ENCODE data around the gene SNX25. TPM values are rescaled to one million over a fixed set of nuclear protein-coding genes. Genes with fewer than 3 reads are reported as not detected.

SNX25 gene
- total and polyA plus RNA-seq, 7 donors, result 5.3 to 13.0 (median 9.8) TPM

- Histone ChIP-seq H3K36me3 (ENCODE audit: insufficient read depth in 1 of 2, low read depth in 1 of 2) (peaks cover 7 to 49% of the 10 kb centered on the region in 2 donors), H3K27me3 (ENCODE audit: insufficient read depth in 3 of 3, low read length in 2 of 3) (no peaks in the 10 kb centered on the region), H3K4me3 (no peak overlapping the region), H3K9me3 (no peaks in the 10 kb centered on the region), H3K4me1 (no peaks in the 10 kb centered on the region), H3K27ac (no peak overlapping the region)
- 60 to 71% (median 67%) methylated on average over 6 of the region's 6 CpGs for WGBS, 3 donors
- no peak for TF ChIP-seq CTCF (IDR thresholded peaks at IDR 0.05)
- ATAC-seq (peak in 1 of 4 donors; percentile 30), DNase-seq (no peak)
- intact Hi-C loops (cut with DNase I), result no loop called here
Observed at GRCh38 chr4:185344743-185345538, 135.5 kb downstream of the SNX25 start.

DNA sequence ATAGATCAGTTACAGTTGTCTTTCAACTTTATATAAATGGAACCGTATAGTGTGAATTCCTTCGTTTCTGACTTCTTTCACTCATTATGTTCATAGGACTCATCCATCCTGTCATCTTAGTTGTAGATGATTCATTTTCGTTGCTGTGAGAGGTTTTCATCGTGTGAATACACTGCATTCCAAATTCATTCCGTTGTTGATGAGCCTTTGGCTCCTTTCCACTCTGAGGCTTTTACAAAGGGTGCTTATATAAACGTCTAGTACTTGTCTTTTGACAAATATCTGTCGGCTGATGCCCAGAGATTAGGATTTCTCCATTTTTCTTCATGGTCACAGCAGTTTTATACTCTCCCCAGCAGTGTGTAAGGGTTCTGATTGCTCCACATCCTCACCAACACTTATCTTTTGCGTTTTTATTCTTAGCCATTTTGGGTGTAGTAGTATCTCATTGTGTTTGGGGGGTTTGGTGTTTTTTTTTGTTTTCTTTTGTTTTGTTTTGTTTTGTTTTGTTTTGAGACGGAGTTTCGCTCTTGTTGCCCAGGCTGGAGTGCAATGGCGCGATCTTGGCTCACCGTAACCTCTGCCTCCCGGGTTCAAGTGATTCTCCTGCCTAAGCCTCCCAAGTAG lies 137.7 kb downstream of the SNX25 start:
- H3K4me1 ChIP-seq, result no peaks in the 10 kb centered on the region
- no peak for DNase-seq
- no peak for TF ChIP-seq CTCF (IDR thresholded peaks at IDR 0.05)
- no peak overlapping the region for H3K4me3 ChIP-seq
- H3K36me3 ChIP-seq (ENCODE audit: insufficient read depth in 1 of 2, low read depth in 1 of 2), result peaks cover 7 to 51% of the 10 kb centered on the region in 2 donors
- no peaks in the 10 kb centered on the region for H3K27me3 ChIP-seq (ENCODE audit: insufficient read depth in 3 of 3, low read length in 2 of 3)
- WGBS, 3 donors, result 81 to 86% (median 85%) methylated on average over 14 of the region's 14 CpGs
- intact Hi-C loops (cut with DNase I), result no loop called here
- H3K27ac ChIP-seq, result no peak overlapping the region
- H3K9me3 ChIP-seq, result no peaks in the 10 kb centered on the region
- ATAC-seq, result no peak

- no peaks in the 10 kb centered on the region for H3K4me1 ChIP-seq
- intact Hi-C loops (cut with DNase I), result no loop called here
- no peak for ATAC-seq
- no peaks in the 10 kb centered on the region for H3K27me3 ChIP-seq (ENCODE audit: insufficient read depth in 3 of 3, low read length in 2 of 3)
- peaks cover 5 to 64% of the 10 kb centered on the region in 2 donors for H3K36me3 ChIP-seq (ENCODE audit: insufficient read depth in 1 of 2, low read depth in 1 of 2)
- no peak overlapping the region for H3K27ac ChIP-seq
- no peak for DNase-seq
- no peak for TF ChIP-seq CTCF (IDR thresholded peaks at IDR 0.05)
- no peak overlapping the region for H3K4me3 ChIP-seq
- 88 to 91% (median 89%) methylated on average over 13 of the region's 13 CpGs for WGBS, 3 donors
- H3K9me3 ChIP-seq, result no peaks in the 10 kb centered on the region
Observed at GRCh38 chr4:185351691-185352090, 142.3 kb downstream of the SNX25 start.

- no peak for TF ChIP-seq CTCF (IDR thresholded peaks at IDR 0.05)
- WGBS, 3 donors, result 92% methylated on average over 7 of the region's 7 CpGs
- no peaks in the 10 kb centered on the region for H3K9me3 ChIP-seq
- H3K36me3 ChIP-seq (ENCODE audit: insufficient read depth in 1 of 2, low read depth in 1 of 2), result peaks cover 5 to 59% of the 10 kb centered on the region in 2 donors
- intact Hi-C loops (cut with DNase I), result no loop called here
- no peaks in the 10 kb centered on the region for H3K4me1 ChIP-seq
- no peak overlapping the region for H3K27ac ChIP-seq
- no peak for ATAC-seq
- DNase-seq, result no peak
- H3K27me3 ChIP-seq (ENCODE audit: insufficient read depth in 3 of 3, low read length in 2 of 3), result no peaks in the 10 kb centered on the region
- H3K4me3 ChIP-seq, result no peak overlapping the region
Observed at GRCh38 chr4:185352202-185352601, 142.8 kb downstream of the SNX25 start.

All from psoas muscle (tissue), 8 donors.